Measurements from ENCODE around the gene NAGLU.
"Not testable (repeated sequence)": the region's sequence is repeated elsewhere in the genome, so short reads cannot be mapped to it uniquely, and the experiment has no call there.

GRCh38 chr17:42555961-42556617, 20.0 kb downstream of the NAGLU start:
- not testable (repeated sequence) for TF ChIP-seq POLR2A (IDR thresholded peaks at IDR 0.05; ENCODE audit: low read length); GATA1 (IDR thresholded peaks at IDR 0.05; ENCODE audit: low read depth, low read length)
